Inferior parietal cortex (tissue), 1 donor: Measurements from ENCODE around the gene CXCL11.
A peak's percentile ranks its signal among the peaks of the same experiment; 100 is the strongest.
"Not testable (repeated sequence)": the region's sequence is repeated elsewhere in the genome, so short reads cannot be mapped to it uniquely, and the experiment has no call there.

ENCODE experiments used
- DNase-seq: peaks from one replicate; pipeline ENCODE4 v3.0.0-alpha.2; 2016; ENCODE audit errors: extremely low spot score

Gene CXCL11

GRCh38 chr4:76035799-76036380, at the start of gene CXCL11:
Gene CXCL11 (minus strand): TSS chr4:76036070. CDS start chr4:76035987, 83 bp downstream.
- DNase-seq = no peak

- DNase-seq = no peak
These were observed 48.7 kb upstream of the CXCL11 start for GRCh38 chr4:76084542-76084941.

- DNase-seq = no peak
These were observed 47.6 kb upstream of the CXCL11 start for GRCh38 chr4:76083386-76083988.

GRCh38 chr4:76078033-76078613, 42.3 kb upstream of the CXCL11 start:
- no peak for DNase-seq

GRCh38 chr4:76074993-76075600, 39.2 kb upstream of the CXCL11 start:
- peak; percentile 45 for DNase-seq

GRCh38 chr4:76074468-76074867, 38.6 kb upstream of the CXCL11 start, which contains the start of gene ART3:
Gene ART3 (plus strand): TSS chr4:76074709. CDS start chr4:76075890, 1,181 bp downstream.
- DNase-seq = peak; percentile 45

GRCh38 chr4:76072760-76073159, 36.9 kb upstream of the CXCL11 start:
- DNase-seq = no peak

- peak; percentile 88 for DNase-seq
These were observed 31.9 kb upstream of the CXCL11 start for GRCh38 chr4:76067652-76068286.

GRCh38 chr4:76066546-76066945, 30.7 kb upstream of the CXCL11 start:
- DNase-seq = no peak

GRCh38 chr4:76061982-76062381, 26.1 kb upstream of the CXCL11 start:
- peak; percentile 0 for DNase-seq

GRCh38 chr4:76061421-76061820, 25.6 kb upstream of the CXCL11 start:
- no peak for DNase-seq

GRCh38 chr4:76060506-76060905, 24.6 kb upstream of the CXCL11 start:
- no peak for DNase-seq

- no peak for DNase-seq
These were observed 23.9 kb upstream of the CXCL11 start for GRCh38 chr4:76059750-76060149.

- no peak for DNase-seq
These were observed 23.1 kb upstream of the CXCL11 start for GRCh38 chr4:76058888-76059426.

- DNase-seq = no peak
These were observed 22.4 kb upstream of the CXCL11 start for GRCh38 chr4:76058302-76058701.

GRCh38 chr4:76055421-76055820, 19.6 kb upstream of the CXCL11 start:
- DNase-seq = no peak

GRCh38 chr4:76055016-76055415, 19.1 kb upstream of the CXCL11 start:
- no peak for DNase-seq

- no peak for DNase-seq
These were observed 17.9 kb upstream of the CXCL11 start for GRCh38 chr4:76053730-76054129.

- DNase-seq = not testable (repeated sequence)
These were observed 14.7 kb upstream of the CXCL11 start for GRCh38 chr4:76050560-76051050.

- not testable (repeated sequence) for DNase-seq
These were observed 14.1 kb upstream of the CXCL11 start for GRCh38 chr4:76049860-76050416.

- not testable (repeated sequence) for DNase-seq
These were observed 8.8 kb upstream of the CXCL11 start for GRCh38 chr4:76044686-76045085.
